Stimulated activated CD4-positive, alpha-beta T cell treated with anti-CD3 and anti-CD28 coated beads, Interleukin-1b, Interleukin-23, amount 100 ng/mL, for 24 hours (primary cell): ENCODE data around the gene EYS.

Experiments used
- DNase-seq, 4 experiments: peaks; one replicate each; pipeline ENCODE4 v3.0.0-alpha.2; 2020; ENCODE audit warnings: low read depth in 4 of 4, low spot score in 1 of 4

EYS gene

DNA sequence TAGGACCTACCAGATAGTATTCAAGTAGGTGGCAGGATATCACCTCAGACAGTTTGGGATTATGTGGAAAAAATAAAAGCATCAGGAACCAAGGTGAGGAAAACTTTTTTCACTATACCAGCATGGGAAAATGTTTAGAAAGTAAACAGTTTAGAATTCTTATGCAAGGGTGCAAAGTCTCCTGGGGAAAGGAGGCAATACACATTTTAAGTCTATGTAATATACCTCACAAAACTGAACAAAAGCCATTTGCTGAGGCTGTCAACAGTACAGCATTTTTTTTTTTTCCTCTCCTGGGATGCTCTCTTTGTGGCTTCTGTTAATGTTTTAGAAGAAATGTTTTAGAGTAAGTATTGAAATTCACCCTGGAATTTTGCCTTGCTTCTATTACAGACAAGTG, 1997.9 kb downstream of the EYS start:
- no peak for DNase-seq

DNA sequence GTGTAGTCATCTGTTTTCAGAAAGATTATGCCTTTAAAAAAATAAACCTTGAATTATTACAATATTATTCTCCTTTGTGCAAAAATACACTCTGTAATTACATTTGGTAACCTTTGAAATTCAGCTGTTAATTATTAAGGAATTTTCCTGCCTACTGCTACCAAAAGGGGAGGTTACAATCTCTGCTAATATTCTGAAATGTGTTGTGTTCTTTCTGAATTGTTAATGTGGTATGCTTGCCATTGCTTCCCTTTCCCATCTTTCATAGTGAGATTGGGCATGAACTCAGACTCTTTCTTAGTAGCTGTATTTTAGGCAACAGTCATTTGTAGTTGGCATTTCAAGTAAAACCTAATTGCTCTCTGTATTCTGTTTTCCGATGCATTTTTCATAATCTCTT, 1998.4 kb downstream of the EYS start:
- DNase-seq, result no peak

DNA sequence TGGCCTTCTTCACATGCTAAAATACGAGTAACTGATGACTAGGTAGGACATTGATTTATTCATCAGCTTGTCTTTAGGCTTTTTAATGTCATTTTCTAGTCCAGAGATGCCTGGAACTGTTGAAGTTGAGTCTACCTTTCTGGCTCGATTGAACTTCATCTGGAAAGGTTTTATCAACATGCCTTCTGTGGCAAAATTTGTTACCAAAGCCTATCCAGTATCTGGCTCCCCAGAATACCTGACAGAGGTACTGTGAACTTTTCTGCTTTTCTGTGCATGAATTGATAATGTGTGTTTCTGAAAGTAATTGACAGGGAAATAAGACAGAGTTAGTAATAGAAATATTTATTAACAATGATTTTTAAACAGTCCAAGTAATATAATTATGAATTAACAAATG, 2000.4 kb downstream of the EYS start:
- DNase-seq, result no peak

DNA sequence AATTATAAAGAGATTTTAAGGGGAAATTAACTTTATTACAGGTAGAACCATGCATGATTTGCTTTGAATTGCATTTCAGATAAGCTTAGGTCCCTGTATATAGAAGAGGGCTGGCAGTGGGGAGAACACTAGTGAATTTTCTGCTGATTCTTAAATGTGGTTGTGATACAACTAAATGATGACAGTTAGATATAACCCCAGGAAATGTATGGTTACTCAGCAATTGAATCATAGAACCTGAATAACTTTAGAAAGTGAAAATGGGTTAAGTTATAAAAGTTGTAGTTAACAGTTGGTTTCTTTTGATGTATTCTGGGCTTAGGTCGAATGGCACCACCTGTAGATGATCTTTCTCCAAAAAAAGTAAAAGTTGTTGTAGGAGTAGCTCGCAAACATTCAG, 2001.3 kb downstream of the EYS start:
- DNase-seq, result no peak

DNA sequence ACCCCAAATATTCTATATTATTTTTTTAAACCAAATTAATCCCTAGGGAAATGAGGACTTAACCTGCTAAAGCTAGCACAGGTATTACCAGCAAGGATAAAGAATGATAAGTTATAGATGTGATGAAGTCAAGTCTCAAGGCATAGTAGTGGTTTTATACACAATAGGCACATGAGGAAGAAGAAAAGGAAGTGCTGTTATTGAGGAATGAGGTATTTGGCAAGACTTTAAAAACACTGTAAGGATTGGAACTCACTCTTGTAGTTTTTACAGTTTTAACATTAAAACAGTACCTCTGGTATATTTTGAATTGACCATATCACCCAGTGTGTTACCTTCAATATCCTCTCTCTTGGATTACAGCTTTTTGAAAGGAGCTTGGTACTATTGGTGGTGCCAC, 2016.8 kb downstream of the EYS start:
- no peak for DNase-seq

DNA sequence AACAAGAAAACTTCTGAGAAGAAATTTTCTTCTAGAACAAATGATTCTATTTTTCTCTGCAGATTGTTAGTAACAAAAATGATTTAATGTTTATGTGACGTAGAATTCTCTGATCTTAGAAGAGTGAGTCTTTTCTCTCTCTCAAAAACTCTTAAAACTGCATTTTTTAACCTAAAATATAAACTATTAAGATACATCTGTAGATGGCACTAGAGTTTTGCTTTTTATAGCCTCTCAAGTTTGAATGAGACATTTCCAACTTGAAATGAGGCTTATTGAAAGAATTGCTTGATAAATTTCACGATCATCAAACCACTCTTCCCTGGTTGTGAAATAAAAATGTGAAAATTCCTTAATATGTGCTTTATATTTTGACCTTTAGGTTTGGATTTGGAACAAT, 2017.6 kb downstream of the EYS start:
- no peak for DNase-seq

DNA sequence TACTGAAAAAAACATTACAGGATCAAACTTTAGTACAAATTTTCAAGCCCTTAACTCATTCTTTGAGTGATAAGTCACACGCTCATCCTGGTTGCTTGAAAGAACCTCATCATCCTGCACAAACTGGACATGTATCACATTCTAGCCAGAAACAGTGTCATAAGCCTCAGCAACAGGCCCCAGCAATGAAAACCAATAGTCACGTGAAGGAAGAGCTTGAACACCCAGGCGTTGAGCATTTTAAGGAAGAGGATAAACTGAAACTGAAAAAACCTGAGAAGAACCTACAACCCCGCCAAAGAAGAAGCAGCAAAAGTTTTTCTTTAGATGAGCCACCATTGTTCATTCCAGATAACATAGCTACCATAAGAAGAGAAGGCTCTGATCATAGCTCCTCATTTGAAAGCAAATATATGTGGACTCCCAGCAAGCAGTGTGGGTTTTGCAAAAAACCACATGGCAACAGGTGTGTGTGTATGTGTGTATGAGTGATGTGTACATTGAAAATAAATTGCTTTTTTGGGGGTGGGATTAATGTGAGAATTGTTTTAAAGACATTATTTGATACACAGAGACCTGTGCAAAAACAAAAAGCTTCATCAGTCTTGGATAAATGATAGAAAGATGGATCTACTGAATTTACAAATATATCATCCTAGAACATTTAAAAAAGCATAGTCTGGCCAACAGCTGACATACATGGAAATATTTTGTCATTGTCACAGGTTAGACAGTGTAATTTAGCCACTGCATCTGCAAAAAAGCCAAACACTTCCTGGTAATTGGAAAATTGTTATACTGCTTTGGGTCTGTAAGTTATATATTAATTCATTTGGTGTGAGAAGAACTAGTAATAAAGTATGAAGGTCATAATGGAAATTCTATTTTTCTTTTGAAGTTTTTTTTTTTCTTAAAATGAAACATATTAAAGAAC, 2021.3 kb downstream of the EYS start:
- DNase-seq, result no peak

DNA sequence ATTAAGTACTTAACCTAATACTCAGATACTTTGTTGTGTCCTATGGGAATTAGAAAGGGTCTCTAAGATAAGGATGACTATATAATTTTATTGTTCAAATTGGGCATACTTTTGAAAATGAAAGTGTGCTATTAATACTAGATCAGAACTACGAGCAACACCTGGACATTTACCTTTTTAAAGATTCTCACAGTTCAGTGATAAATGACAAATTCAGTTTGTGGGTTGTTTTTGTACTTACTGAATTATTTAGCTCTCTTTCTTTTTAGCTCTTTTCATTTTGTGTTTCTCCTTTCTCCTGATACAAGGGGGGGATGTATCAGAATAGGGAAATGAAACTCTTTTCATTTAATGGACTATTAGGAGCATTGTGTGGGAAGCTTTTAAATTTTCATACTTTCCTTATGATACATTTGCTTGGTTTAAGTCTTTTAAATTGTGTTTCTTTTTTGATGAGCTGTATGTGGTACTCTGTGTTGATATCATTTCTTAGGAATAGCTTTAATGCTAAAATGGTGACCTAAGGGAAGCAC, 2023.9 kb downstream of the EYS start:
- DNase-seq, result no peak

DNA sequence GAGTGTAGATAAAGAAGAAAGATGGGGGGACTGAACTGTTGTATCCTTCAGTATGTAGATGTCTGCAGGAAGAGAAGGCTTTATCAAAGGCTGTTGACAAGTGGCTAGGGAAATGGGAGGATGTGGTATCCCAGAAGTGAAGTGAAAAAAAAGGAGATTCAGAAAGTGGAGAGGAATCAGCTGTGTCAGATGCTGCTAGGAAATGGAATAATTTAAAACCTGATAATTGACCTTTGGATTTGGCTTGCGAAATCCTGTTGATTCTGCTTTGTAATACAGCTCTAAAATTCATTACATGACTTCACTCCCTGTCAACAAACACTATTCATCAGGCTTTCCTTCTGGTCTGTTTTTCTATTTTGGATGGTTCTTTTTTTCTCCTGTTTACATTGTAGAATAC, 2029.7 kb downstream of the EYS start:
- no peak for DNase-seq

DNA sequence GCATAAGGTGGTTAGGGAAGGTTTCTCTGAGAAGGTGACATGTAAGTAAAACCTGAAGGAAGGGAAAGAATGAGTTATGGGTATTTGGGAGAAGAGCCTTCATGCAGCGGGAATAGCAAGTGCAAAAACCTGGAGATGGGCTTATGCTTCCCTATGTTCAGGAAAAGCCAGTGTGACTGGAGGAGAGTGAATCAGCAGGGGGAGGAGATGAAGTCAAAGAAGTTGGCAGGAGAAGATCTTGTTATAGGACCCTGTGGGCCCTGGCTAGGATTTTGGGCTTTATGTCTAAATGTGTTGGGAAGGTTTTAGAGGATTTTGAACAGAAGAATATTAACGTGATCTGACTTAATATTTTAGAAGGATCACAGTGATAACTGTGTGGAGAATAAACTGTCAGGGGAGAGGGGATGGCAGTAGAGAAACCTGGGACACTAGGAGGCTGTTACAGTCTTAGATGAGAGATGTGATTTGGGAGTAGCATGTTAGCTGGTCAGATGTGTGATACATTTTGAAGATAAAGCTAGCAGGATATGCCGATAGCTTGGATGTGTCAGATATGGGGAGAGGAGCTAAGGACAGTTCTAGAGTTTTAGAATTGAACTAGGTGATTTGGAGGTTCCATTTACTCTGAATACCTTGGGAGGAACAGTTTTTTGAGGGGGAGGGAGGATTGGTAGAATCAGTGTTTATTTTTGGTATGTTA, 2030.5 kb downstream of the EYS start:
- DNase-seq, result no peak

DNA sequence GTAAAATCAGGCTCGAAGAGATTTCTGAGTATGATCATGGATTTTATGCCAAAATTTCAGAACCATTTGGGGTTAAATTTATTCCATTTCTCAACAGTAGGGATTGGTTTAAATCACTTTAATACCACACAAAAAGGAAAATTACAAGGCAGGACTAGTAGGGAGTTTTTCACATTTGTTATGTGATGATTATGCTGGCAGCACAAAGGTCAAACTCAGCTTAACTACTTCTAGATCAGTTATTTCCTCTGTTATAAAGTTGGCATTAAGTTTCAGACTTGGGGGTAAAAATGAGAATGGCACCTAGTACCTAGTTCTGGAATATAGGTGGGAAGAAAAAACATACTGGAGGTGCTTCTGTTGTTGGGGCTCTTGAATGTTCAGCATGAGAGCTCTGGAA, 2031.9 kb downstream of the EYS start:
- DNase-seq, result no peak

DNA sequence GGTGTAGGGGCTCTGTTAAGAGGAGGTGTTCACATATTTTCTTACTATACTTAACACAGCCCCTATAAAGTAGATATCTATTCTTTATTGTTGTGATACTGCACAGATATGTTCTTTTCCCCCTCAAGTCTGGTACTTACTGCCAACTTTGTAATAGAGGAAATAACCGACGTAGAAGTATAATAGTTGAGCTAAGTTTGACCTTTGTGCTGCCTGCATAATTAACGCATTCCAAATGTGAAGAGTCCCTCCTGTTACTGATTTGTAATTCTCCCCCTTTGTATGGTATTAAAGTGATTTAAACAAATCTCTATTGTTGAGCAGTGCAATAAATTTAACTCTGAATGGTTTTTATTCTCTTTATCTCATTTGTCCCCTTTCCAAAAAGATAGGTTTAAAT, 2032.4 kb downstream of the EYS start:
- DNase-seq, result no peak

DNA sequence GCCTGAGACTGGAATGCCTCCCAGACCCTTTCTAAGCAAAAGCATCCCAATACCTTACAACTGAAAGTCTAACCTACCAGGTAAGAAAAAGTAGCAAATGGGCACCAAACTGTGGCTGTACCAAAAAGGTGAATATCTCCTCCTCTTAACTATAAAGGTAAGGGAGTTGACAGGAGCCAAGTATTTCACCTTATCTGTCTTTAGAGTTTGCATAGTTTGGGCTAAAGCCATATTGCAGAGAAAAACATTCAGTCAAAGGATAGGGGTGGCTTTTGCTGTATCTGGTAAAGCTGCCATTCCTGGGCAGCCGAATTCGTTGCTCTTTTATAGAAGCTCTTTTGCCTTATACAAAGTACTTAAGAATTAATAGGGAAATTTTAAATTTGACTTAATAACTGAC, 2033.3 kb downstream of the EYS start:
- no peak for DNase-seq

DNA sequence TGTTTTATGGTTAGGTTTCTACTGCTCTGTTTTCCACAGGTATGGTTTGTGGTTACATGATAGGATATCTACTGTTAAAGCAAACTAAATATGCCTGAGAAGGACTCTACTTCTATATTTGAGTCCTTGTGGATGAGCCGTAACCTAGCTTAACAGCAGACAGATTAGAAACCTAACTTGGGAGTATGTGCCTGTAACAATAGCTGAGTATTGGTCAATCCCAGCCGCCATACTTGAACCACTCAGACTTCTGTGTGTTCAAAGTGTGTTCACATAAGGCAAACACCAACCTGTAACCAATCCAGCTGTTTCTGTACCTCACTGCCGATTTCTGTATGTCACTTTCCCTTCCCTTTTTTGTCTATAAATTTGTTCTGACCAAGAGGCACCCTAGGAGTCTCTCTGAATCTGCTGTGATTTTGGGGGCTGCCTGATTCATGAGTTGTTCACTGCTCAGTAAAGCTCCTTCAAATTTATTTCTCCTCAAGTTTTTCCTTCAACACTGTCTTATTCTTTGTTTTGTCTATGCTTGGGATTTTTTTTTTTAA, 2034.4 kb downstream of the EYS start:
- no peak for DNase-seq

DNA sequence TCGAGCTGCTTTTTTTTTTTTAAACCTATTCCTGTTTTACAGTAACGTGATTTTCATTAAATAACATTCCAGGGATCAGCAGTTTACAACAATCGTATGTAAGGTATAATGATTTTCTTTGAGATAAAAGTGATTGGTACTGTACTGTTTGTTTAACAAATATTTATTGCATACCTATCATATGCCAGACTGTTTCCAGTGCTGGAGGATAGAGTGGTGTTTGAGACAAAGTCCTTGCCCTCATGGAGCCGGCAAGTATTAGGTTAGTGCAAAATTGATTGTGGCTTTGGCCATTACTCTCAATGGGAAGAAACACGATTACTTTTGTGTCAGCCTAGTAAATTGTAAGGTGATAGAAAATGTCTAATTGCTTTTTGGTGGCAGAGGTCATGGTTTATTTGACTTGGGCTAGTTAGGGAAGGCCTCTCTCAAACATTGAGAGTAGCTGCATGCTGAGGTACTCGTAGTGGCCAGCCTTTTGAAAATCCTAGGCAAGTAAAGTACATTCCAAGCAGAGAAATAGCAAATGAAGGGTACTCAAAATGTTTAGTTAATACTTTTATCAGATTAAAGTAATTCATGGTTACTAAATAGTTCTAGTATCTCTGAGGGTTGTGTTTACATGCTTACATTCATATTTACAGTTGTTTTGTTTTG, 2035.8 kb downstream of the EYS start:
- no peak for DNase-seq
